Transverse colon (tissue), 4 donors: ENCODE data around the gene OSBPL10.

ENCODE experiments used
- POLR2A ChIP-seq: fragments of 450-650 bp; IDR thresholded peaks from one replicate; pipeline ENCODE4 v1.6.1; 2016; ENCODE audit warnings: antibody characterized with exemption, mild to moderate bottlenecking, moderate library complexity
- POLR2AphosphoS5 ChIP-seq, 3 donors: sonication (generic); formaldehyde crosslinking; IDR thresholded peaks; one replicate each; pipeline ENCODE4 v1.6.1; 2016; ENCODE audit warnings: antibody characterized with exemption in 3 of 3
- TF ChIP-seq, protein P1 (sequence below), 5 experiments: fragments of 200-600 bp in 3 of 5; fragments of 450-650 bp in 2 of 5; sonication (generic) in 3 of 5; IDR thresholded peaks; 1 replicate in 2 of 5; 2 replicates in 3 of 5; pipeline ENCODE4 v1.5.1; 2016 to 2017; ENCODE audit warnings: antibody characterized with exemption in 5 of 5, inconsistent platforms in 3 of 5, mild to moderate bottlenecking in 2 of 5, moderate library complexity in 1 of 5

DNA sequence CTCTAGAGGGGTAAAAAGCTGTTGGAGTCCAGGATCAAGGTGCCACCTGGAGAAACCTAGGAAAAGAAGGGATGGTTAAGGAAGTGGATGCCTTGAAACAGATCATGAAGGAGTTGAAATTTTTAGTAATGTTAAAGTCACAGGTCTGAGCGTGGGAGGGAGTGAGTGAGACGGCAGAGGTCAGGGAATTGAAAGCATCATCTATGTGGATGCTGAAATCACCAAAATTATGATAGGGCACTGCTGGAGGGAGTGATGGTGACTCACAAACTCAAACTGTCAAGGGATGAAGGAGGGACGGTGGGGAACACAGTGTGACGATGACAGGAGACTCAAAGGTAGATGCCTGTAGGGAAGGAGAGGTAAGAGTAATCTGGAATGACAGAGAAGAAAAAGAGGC, 205.7 kb downstream of the OSBPL10 start:
- TF ChIP-seq POLR2AphosphoS5 (IDR thresholded peaks at IDR 0.05) (no peak), POLR2A (no peak)
- TF ChIP-seq, protein P1, sequence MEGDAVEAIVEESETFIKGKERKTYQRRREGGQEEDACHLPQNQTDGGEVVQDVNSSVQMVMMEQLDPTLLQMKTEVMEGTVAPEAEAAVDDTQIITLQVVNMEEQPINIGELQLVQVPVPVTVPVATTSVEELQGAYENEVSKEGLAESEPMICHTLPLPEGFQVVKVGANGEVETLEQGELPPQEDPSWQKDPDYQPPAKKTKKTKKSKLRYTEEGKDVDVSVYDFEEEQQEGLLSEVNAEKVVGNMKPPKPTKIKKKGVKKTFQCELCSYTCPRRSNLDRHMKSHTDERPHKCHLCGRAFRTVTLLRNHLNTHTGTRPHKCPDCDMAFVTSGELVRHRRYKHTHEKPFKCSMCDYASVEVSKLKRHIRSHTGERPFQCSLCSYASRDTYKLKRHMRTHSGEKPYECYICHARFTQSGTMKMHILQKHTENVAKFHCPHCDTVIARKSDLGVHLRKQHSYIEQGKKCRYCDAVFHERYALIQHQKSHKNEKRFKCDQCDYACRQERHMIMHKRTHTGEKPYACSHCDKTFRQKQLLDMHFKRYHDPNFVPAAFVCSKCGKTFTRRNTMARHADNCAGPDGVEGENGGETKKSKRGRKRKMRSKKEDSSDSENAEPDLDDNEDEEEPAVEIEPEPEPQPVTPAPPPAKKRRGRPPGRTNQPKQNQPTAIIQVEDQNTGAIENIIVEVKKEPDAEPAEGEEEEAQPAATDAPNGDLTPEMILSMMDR (IDR thresholded peaks at IDR 0.05), result no peak
